K562 (cell line): ENCODE results near the gene COPS6. TPM values are rescaled to one million over a fixed set of nuclear protein-coding genes. Genes with fewer than 3 reads are reported as not detected.

Source experiments
- ILF3 ChIP-seq: fragments of 450-650 bp; IDR thresholded peaks from 2 replicates; pipeline ENCODE4 v1.6.1; 2018; ENCODE audit warnings: antibody characterized with exemption, mild to moderate bottlenecking, moderate library complexity, borderline replicate concordance
- NFRKB ChIP-seq: fragments of 450-650 bp; IDR thresholded peaks from 2 replicates; pipeline ENCODE4 v1.6.1; 2016; ENCODE audit warnings: low read depth
- NONO ChIP-seq, 2 experiments: fragments of 200-400 bp in 1 of 2; fragments of 450-650 bp in 1 of 2; formaldehyde crosslinking in 1 of 2; IDR thresholded peaks; 2 replicates each; pipeline ENCODE4 v1.6.1; 2017; ENCODE audit warnings: low read depth in 2 of 2, mild to moderate bottlenecking in 2 of 2, moderate library complexity in 2 of 2, low read length in 1 of 2
- TCF3 ChIP-seq: sonication (generic); formaldehyde crosslinking; IDR thresholded peaks from 2 replicates; pipeline ENCODE4 v1.4.0; 2020; ENCODE audit warnings: mild to moderate bottlenecking, missing genetic modification reagents
- VEZF1 ChIP-seq: fragments of 200-800 bp; sonication (Bioruptor generic); IDR thresholded peaks from 2 replicates; pipeline ENCODE4 v1.6.1; 2017; ENCODE audit warnings: missing genetic modification characterization, missing compliant biosample characterization
- ZNF324 ChIP-seq: fragments of 250-450 bp; sonication (Bioruptor Pico); IDR thresholded peaks from 2 replicates; pipeline ENCODE4 v1.4.0; 2020; ENCODE audit warnings: mild to moderate bottlenecking
- ZNF592 ChIP-seq: fragments of 450-650 bp; IDR thresholded peaks from 2 replicates; pipeline ENCODE4 v1.6.1; 2017; ENCODE audit warnings: antibody characterized with exemption, mild to moderate bottlenecking
- ZNF717 ChIP-seq: fragments of 250-450 bp; sonication (Bioruptor Pico); IDR thresholded peaks from 2 replicates; pipeline ENCODE4 v1.5.0; 2021
- polyA plus RNA-seq, 8 experiments: library from polyadenylated mRNA; depleted of rRNA in 4 of 8; stranded (reverse) in 5 of 8; unstranded in 3 of 8; fragments of >200 nt; fragmentation: Nextera tagmentation in 2 of 8; fragmentation: Illumina TruSeq in 1 of 8; extraction: Ambion mirVana in 2 of 8; extraction: Trizol in 1 of 8; gene quantifications; 2 replicates each; pipeline versions ENCODE4 v1.2.1 to v1.2.3, GENCODE V29; 2011 to 2014; ENCODE audit warnings: inconsistent platforms in 1 of 8, missing spikeins in 1 of 8
- total RNA-seq, 7 experiments: library from RNA; depleted of rRNA in 6 of 7; stranded (reverse); fragments of >200 nt in 6 of 7; fragmentation: Illumina TruSeq in 2 of 7; extraction: Trizol in 2 of 7; gene quantifications; 2 replicates each; pipeline versions ENCODE4 v1.2.1 to v1.2.3, GENCODE V29; 2011 to 2021; ENCODE audit warnings: low replicate concordance in 1 of 7
- TF ChIP-seq, protein P1 (sequence below), 2 experiments: fragments of 450-650 bp in 1 of 2; sonication (generic) in 1 of 2; formaldehyde crosslinking in 1 of 2; IDR thresholded peaks; 2 replicates each; pipeline versions ENCODE4 v1.7.1 to v1.9.0; 2016 to 2022; ENCODE audit warnings: inconsistent platforms in 1 of 2, mild to moderate bottlenecking in 1 of 2, missing genetic modification reagents in 1 of 2

Gene COPS6
- total and polyA plus RNA-seq, 9 of the 15 experiments (the other 6 are each of a cell fraction or from before 2014, with no cell fraction given) = 63.0 to 331 (median 168) TPM

- TF ChIP-seq, protein P1, sequence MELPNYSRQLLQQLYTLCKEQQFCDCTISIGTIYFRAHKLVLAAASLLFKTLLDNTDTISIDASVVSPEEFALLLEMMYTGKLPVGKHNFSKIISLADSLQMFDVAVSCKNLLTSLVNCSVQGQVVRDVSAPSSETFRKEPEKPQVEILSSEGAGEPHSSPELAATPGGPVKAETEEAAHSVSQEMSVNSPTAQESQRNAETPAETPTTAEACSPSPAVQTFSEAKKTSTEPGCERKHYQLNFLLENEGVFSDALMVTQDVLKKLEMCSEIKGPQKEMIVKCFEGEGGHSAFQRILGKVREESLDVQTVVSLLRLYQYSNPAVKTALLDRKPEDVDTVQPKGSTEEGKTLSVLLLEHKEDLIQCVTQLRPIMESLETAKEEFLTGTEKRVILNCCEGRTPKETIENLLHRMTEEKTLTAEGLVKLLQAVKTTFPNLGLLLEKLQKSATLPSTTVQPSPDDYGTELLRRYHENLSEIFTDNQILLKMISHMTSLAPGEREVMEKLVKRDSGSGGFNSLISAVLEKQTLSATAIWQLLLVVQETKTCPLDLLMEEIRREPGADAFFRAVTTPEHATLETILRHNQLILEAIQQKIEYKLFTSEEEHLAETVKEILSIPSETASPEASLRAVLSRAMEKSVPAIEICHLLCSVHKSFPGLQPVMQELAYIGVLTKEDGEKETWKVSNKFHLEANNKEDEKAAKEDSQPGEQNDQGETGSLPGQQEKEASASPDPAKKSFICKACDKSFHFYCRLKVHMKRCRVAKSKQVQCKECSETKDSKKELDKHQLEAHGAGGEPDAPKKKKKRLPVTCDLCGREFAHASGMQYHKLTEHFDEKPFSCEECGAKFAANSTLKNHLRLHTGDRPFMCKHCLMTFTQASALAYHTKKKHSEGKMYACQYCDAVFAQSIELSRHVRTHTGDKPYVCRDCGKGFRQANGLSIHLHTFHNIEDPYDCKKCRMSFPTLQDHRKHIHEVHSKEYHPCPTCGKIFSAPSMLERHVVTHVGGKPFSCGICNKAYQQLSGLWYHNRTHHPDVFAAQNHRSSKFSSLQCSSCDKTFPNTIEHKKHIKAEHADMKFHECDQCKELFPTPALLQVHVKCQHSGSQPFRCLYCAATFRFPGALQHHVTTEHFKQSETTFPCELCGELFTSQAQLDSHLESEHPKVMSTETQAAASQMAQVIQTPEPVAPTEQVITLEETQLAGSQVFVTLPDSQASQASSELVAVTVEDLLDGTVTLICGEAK (IDR thresholded peaks at IDR 0.05) = no peak
- TF ChIP-seq, protein P1 (CRISPR knock-in tag; IDR thresholded peaks at IDR 0.05) = no peak
- TF ChIP-seq NONO (IDR thresholded peaks at IDR 0.05; ENCODE audit: low read depth in 2 of 2, low read length in 1 of 2) (no peak), VEZF1 (CRISPR knock-in tag) (peak; percentile 92), ILF3 (no peak), ZNF717 (CRISPR knock-in tag) (no peak), NFRKB (peak; percentile 87), ZNF324 (CRISPR knock-in tag) (no peak), ZNF592 (peak; percentile 3; the same call in 1 of the 2 replicates), TCF3 (CRISPR knock-in tag) (peak; percentile 25; the same call in 1 of the 2 replicates)
Observed at GRCh38 chr7:100101016-100101862, 12.5 kb downstream of the COPS6 start, which contains the start of the genes AP4M1 and MCM7 (continued).
